ENCODE measurements around the gene HERC4.

HERC4 gene

GRCh38 chr10:68111584-68111983 lies 36.5 kb upstream of the HERC4 start:
- no peak for TF ChIP-seq CTCF (IDR thresholded peaks at IDR 0.05; ENCODE audit: extremely low read depth, missing control alignments)
- no peak for DNase-seq (ENCODE audit: low spot score)

GRCh38 chr10:68110027-68110426 lies 34.9 kb upstream of the HERC4 start:
- no peak for DNase-seq (ENCODE audit: low spot score)

GRCh38 chr10:68109331-68109730 lies 34.2 kb upstream of the HERC4 start, which contains the start of gene MYPN:
Gene MYPN (plus strand): TSS chr10:68109488. CDS start chr10:68121439, 11,951 bp downstream.
- no peak for DNase-seq (ENCODE audit: low spot score)
- TF ChIP-seq CTCF (IDR thresholded peaks at IDR 0.05; ENCODE audit: extremely low read depth, missing control alignments), result no peak

More at GRCh38 chr10:68110027-68110426, 34.9 kb upstream of the HERC4 start:
- no peak for TF ChIP-seq CTCF (IDR thresholded peaks at IDR 0.05; ENCODE audit: extremely low read depth, missing control alignments)

GRCh38 chr10:68108653-68109052 lies 33.6 kb upstream of the HERC4 start:
- DNase-seq (ENCODE audit: low spot score), result no peak
- no peak for TF ChIP-seq CTCF (IDR thresholded peaks at IDR 0.05; ENCODE audit: extremely low read depth, missing control alignments)

GRCh38 chr10:68108051-68108450 lies 33.0 kb upstream of the HERC4 start:
- TF ChIP-seq CTCF (IDR thresholded peaks at IDR 0.05; ENCODE audit: extremely low read depth, missing control alignments), result no peak
- DNase-seq (ENCODE audit: low spot score), result no peak

- no peak for DNase-seq (ENCODE audit: low spot score)
- no peak for TF ChIP-seq CTCF (IDR thresholded peaks at IDR 0.05; ENCODE audit: extremely low read depth, missing control alignments)
Observed at GRCh38 chr10:68107651-68108050, 32.6 kb upstream of the HERC4 start.

GRCh38 chr10:68106656-68107055 lies 31.6 kb upstream of the HERC4 start:
- no peak for TF ChIP-seq CTCF (IDR thresholded peaks at IDR 0.05; ENCODE audit: extremely low read depth, missing control alignments)
- DNase-seq (ENCODE audit: low spot score), result no peak

All from GM20000 (cell line).